Measurements from ENCODE around the gene KCNK6. TPM values are rescaled to one million over a fixed set of nuclear protein-coding genes. Genes with fewer than 3 reads are reported as not detected.

KCNK6 gene
- total RNA-seq, 1 donor from 2014 or later: 2.7 TPM

- peaks cover 3% of the 10 kb centered on the region for H3K27me3 Mint-ChIP-seq (ENCODE audit: unreplicated experiment)
Measured at GRCh38 chr19:38308006-38308766, 11.5 kb upstream of the KCNK6 start.

GRCh38 chr19:38308926-38309614 is 10.6 kb upstream of the KCNK6 start:
- TF ChIP-seq CTCF (IDR thresholded peaks at IDR 0.05; ENCODE audit: partially characterized antibody, unreplicated experiment): no peak
- peaks cover 2% of the 10 kb centered on the region for H3K4me1 Mint-ChIP-seq (ENCODE audit: low read depth, unreplicated experiment)
- peaks cover 4% of the 10 kb centered on the region for H3K9me3 Mint-ChIP-seq (ENCODE audit: unreplicated experiment)

More at GRCh38 chr19:38308006-38308766, 11.5 kb upstream of the KCNK6 start:
- Mint-ChIP-seq H3K27ac (ENCODE audit: unreplicated experiment) (no peak overlapping the region), H3K4me3 (ENCODE audit: unreplicated experiment) (peak overlapping the region; percentile 20), H3K9me3 (ENCODE audit: unreplicated experiment) (peaks cover 4% of the 10 kb centered on the region), H3K36me3 (ENCODE audit: unreplicated experiment) (no peaks in the 10 kb centered on the region), H3K4me1 (ENCODE audit: low read depth, unreplicated experiment) (peaks cover 2% of the 10 kb centered on the region)
- DNase-seq: no peak
- TF ChIP-seq CTCF (IDR thresholded peaks at IDR 0.05; ENCODE audit: partially characterized antibody, unreplicated experiment): no peak

GRCh38 chr19:38309615-38310278 is 9.9 kb upstream of the KCNK6 start:
- Mint-ChIP-seq H3K9me3 (ENCODE audit: unreplicated experiment) (peaks cover 4% of the 10 kb centered on the region), H3K4me3 (ENCODE audit: unreplicated experiment) (no peak overlapping the region), H3K27me3 (ENCODE audit: unreplicated experiment) (peaks cover 3% of the 10 kb centered on the region), H3K36me3 (ENCODE audit: unreplicated experiment) (no peaks in the 10 kb centered on the region), H3K27ac (ENCODE audit: unreplicated experiment) (no peak overlapping the region), H3K4me1 (ENCODE audit: low read depth, unreplicated experiment) (peaks cover 2% of the 10 kb centered on the region)
- no peak for TF ChIP-seq CTCF (IDR thresholded peaks at IDR 0.05; ENCODE audit: partially characterized antibody, unreplicated experiment)
- DNase-seq: no peak

More at GRCh38 chr19:38308926-38309614, 10.6 kb upstream of the KCNK6 start:
- DNase-seq: no peak
- Mint-ChIP-seq H3K27ac (ENCODE audit: unreplicated experiment) (no peak overlapping the region), H3K4me3 (ENCODE audit: unreplicated experiment) (no peak overlapping the region), H3K36me3 (ENCODE audit: unreplicated experiment) (no peaks in the 10 kb centered on the region), H3K27me3 (ENCODE audit: unreplicated experiment) (peaks cover 3% of the 10 kb centered on the region)

- H3K4me1 Mint-ChIP-seq (ENCODE audit: low read depth, unreplicated experiment): peaks cover 2% of the 10 kb centered on the region
- no peaks in the 10 kb centered on the region for H3K36me3 Mint-ChIP-seq (ENCODE audit: unreplicated experiment)
- no peak overlapping the region for H3K4me3 Mint-ChIP-seq (ENCODE audit: unreplicated experiment)
- DNase-seq: no peak
- peaks cover 5% of the 10 kb centered on the region for H3K27me3 Mint-ChIP-seq (ENCODE audit: unreplicated experiment)
- TF ChIP-seq CTCF (IDR thresholded peaks at IDR 0.05; ENCODE audit: partially characterized antibody, unreplicated experiment): no peak
- H3K27ac Mint-ChIP-seq (ENCODE audit: unreplicated experiment): no peak overlapping the region
- peaks cover 5% of the 10 kb centered on the region for H3K9me3 Mint-ChIP-seq (ENCODE audit: unreplicated experiment)
Measured at GRCh38 chr19:38310279-38310670, 9.4 kb upstream of the KCNK6 start.
